DOHH2 (cell line): ENCODE measurements around the gene REXO1.

Source experiments
- H3F3A ChIP-seq: fragments of 200-600 bp; sonication (generic), shearing (Covaris generic); 2 replicates; pipeline ENCODE4 v1.6.0; 2016; ENCODE audit warnings: antibody characterized with exemption, mild to moderate bottlenecking; ENCODE audit not compliant: control insufficient read depth, insufficient read depth
- H3K27ac ChIP-seq: fragments of 200-600 bp; sonication (generic); 2 replicates; pipeline ENCODE4 v1.5.1; 2014; ENCODE audit warnings: low read depth, mild to moderate bottlenecking, low read length, moderate library complexity
- H3K27me3 ChIP-seq: fragments of 200-600 bp; sonication (generic); 2 replicates; pipeline ENCODE4 v1.6.1; 2014; ENCODE audit warnings: mild to moderate bottlenecking, low read length, mixed read lengths; ENCODE audit not compliant: control insufficient read depth
- H3K36me3 ChIP-seq: fragments of 200-600 bp; sonication (generic); 2 replicates; pipeline ENCODE4 v1.6.1; 2014; ENCODE audit warnings: mild to moderate bottlenecking, low read length, moderate library complexity, mixed read lengths; ENCODE audit not compliant: control insufficient read depth
- H3K4me1 ChIP-seq: fragments of 200-600 bp; sonication (generic); 2 replicates; pipeline ENCODE4 v1.6.1; 2014; ENCODE audit warnings: mild to moderate bottlenecking, low read length, mixed read lengths; ENCODE audit not compliant: control insufficient read depth
- H3K4me2 ChIP-seq: fragments of 200-600 bp; sonication (generic); 2 replicates; pipeline ENCODE4 v1.6.0; 2014; ENCODE audit warnings: mild to moderate bottlenecking, low read length, moderate library complexity
- H3K4me3 ChIP-seq: fragments of 200-600 bp; sonication (generic); 2 replicates; pipeline ENCODE4 v1.5.1; 2014; ENCODE audit warnings: mild to moderate bottlenecking, low read length, mixed read lengths
- H3K79me2 ChIP-seq: fragments of 200-600 bp; sonication (generic); 2 replicates; pipeline ENCODE4 v1.6.1; 2014; ENCODE audit warnings: mild to moderate bottlenecking, low read length, mixed read lengths; ENCODE audit not compliant: control insufficient read depth
- H3K9me2 ChIP-seq: fragments of 200-600 bp; sonication (generic); replicated peaks from 2 replicates; pipeline ENCODE4 v1.6.1; 2014; ENCODE audit warnings: mild to moderate bottlenecking, low read length, mixed read lengths; ENCODE audit not compliant: control insufficient read depth
- H3K9me3 ChIP-seq: fragments of 200-600 bp; sonication (generic); 2 replicates; pipeline ENCODE4 v1.6.1; 2014; ENCODE audit warnings: antibody characterized with exemption, low read length, mixed read lengths; ENCODE audit not compliant: control insufficient read depth, insufficient read depth
- H4K20me1 ChIP-seq: fragments of 200-600 bp; sonication (generic); 2 replicates; pipeline ENCODE4 v1.6.0; 2014; ENCODE audit warnings: low read depth, mild to moderate bottlenecking, antibody characterized with exemption, low read length, moderate library complexity; ENCODE audit not compliant: control insufficient read depth, insufficient read depth
- CTCF ChIP-seq: fragments of 200-600 bp; sonication (generic); IDR thresholded peaks from one replicate; pipeline ENCODE4 v1.5.1; 2014; ENCODE audit warnings: antibody characterized with exemption, mild to moderate bottlenecking, low read depth, low read length; ENCODE audit not compliant: poor library complexity, severe bottlenecking
- EZH2phosphoT487 ChIP-seq: fragments of 200-600 bp; sonication (generic); IDR thresholded peaks from 2 replicates; pipeline ENCODE4 v1.6.1; 2017; ENCODE audit warnings: borderline replicate concordance, mild to moderate bottlenecking, antibody characterized with exemption, low read length, moderate library complexity, mixed read lengths

The REXO1 gene

GRCh38 chr19:1791879-1792278 lies 56.4 kb downstream of the REXO1 start:
- Histone ChIP-seq H3K9me2 (no peaks in the 10 kb centered on the region), H3K27me3 (no peaks in the 10 kb centered on the region), H3F3A (no peaks in the 10 kb centered on the region), H3K4me2 (no peak overlapping the region), H3K9me3 (no peaks in the 10 kb centered on the region; the same call in 1 of the 2 replicates), H3K36me3 (no peaks in the 10 kb centered on the region), H4K20me1 (no peaks in the 10 kb centered on the region), H3K79me2 (no peaks in the 10 kb centered on the region), H3K4me3 (no peak overlapping the region), H3K4me1 (peaks cover 3% of the 10 kb centered on the region; the same call in 1 of the 2 replicates), H3K27ac (no peak overlapping the region)
- TF ChIP-seq CTCF: no peak
- no peak for TF ChIP-seq EZH2phosphoT487

- H3K9me3 ChIP-seq: no peaks in the 10 kb centered on the region; the same call in 1 of the 2 replicates
- H3K9me2 ChIP-seq: no peaks in the 10 kb centered on the region
- H3K27me3 ChIP-seq: no peaks in the 10 kb centered on the region
- H3K4me1 ChIP-seq: no peaks in the 10 kb centered on the region
- H4K20me1 ChIP-seq: no peaks in the 10 kb centered on the region
- H3K4me2 ChIP-seq: no peak overlapping the region
- H3K36me3 ChIP-seq: no peaks in the 10 kb centered on the region
- no peaks in the 10 kb centered on the region for H3F3A ChIP-seq
- H3K4me3 ChIP-seq: no peak overlapping the region
- H3K27ac ChIP-seq: no peak overlapping the region
- no peaks in the 10 kb centered on the region for H3K79me2 ChIP-seq
- TF ChIP-seq CTCF (no peak), EZH2phosphoT487 (no peak)
These were observed 58.1 kb downstream of the REXO1 start for GRCh38 chr19:1790054-1790792.

GRCh38 chr19:1789261-1790041 lies 58.8 kb downstream of the REXO1 start:
- H3K27me3 ChIP-seq: no peaks in the 10 kb centered on the region
- no peak overlapping the region for H3K4me2 ChIP-seq
- TF ChIP-seq CTCF: no peak
- no peak for TF ChIP-seq EZH2phosphoT487
- no peak overlapping the region for H3K4me3 ChIP-seq
- no peaks in the 10 kb centered on the region for H3F3A ChIP-seq
- no peaks in the 10 kb centered on the region for H4K20me1 ChIP-seq
- H3K9me2 ChIP-seq: no peaks in the 10 kb centered on the region
- H3K27ac ChIP-seq: no peak overlapping the region
- no peaks in the 10 kb centered on the region; the same call in 1 of the 2 replicates for H3K9me3 ChIP-seq
- H3K4me1 ChIP-seq: no peaks in the 10 kb centered on the region
- no peaks in the 10 kb centered on the region for H3K79me2 ChIP-seq
- no peaks in the 10 kb centered on the region for H3K36me3 ChIP-seq
